Cardiac muscle cell (in vitro differentiated cells and primary cell): Measurements from ENCODE around the gene MBD5. TPM values are rescaled to one million over a fixed set of nuclear protein-coding genes. Genes with fewer than 3 reads are reported as not detected.

Experiments used
- DNase-seq, 2 donors: peaks; one replicate each; pipeline versions ENCODE4 v3.0.0 to v3.0.0-alpha.2; 2010 to 2017; ENCODE audit warnings: low read depth in 1 of 2, low spot score in 1 of 2
- H3K27ac ChIP-seq: fragments of 200-600 bp; sonication (generic); 2 replicates; pipeline ENCODE4 v1.5.1; 2016
- H3K27me3 ChIP-seq: fragments of 200-600 bp; sonication (generic); 2 replicates; pipeline ENCODE4 v1.6.0; 2016; ENCODE audit warnings: control low read depth
- H3K36me3 ChIP-seq: fragments of 200-600 bp; sonication (generic); 2 replicates; pipeline ENCODE4 v1.5.1; 2016; ENCODE audit warnings: control low read depth
- H3K4me1 ChIP-seq: fragments of 200-600 bp; sonication (generic); 2 replicates; pipeline ENCODE4 v1.8.1; 2017; ENCODE audit warnings: low read depth, mild to moderate bottlenecking, mixed run types
- H3K4me3 ChIP-seq: fragments of 200-600 bp; sonication (generic); 2 replicates; pipeline ENCODE4 v1.5.1; 2016; ENCODE audit warnings: mild to moderate bottlenecking
- H3K9me3 ChIP-seq: fragments of 200-600 bp; sonication (generic); 2 replicates; pipeline ENCODE4 v1.5.1; 2017; ENCODE audit warnings: low read depth, mild to moderate bottlenecking, control low read depth
- polyA plus RNA-seq: library from polyadenylated mRNA; unstranded; fragments of >200 nt; fragmentation: Nextera tagmentation; extraction: Ambion mirVana; gene quantifications from 2 replicates; pipeline ENCODE4 v1.2.1, GENCODE V29; 2016
- total RNA-seq: library from RNA; depleted of rRNA; stranded (reverse); fragments of >200 nt; gene quantifications from 2 replicates; pipeline ENCODE4 v1.2.3, GENCODE V29; 2016
- TF ChIP-seq, protein P1 (sequence below): IDR thresholded peaks from 2 replicates; pipeline ENCODE4 v1.5.1; 2012; ENCODE audit warnings: low read depth, mild to moderate bottlenecking, low read length

The MBD5 gene
- total and polyA plus RNA-seq, 2 experiments from 2014 or later: 44.5 to 45.6 TPM

DNA sequence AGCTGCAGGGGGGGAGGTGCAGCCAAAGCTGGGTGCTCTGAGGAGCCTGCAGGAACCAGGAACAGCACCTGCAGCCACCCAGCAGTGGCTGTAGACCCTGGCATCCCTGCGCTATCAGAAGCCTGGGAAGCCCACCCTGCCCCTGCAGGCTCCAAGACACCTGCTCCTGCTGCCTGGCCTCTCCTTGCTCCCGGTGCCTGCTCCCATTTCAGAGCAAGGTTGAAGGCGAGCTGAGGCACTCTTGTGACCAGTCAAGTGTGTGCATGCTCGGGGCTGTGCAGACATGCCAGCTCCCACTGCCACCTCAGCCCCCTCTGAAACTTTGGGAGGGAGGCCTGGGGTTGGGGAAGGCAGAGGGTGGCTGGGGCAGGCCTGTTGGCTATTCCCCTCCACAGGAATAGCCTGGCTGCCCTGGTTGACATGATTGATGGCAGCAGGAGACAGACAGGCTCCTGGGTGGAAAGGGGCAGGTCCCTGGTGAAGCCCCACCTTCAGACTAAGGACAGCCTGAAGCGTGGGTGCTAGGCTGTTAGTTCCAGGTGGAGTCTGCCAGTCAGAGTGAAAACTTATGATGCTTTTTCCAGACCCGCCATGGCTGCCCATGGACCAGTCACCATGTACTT lies 151.4 kb downstream of the MBD5 start:
- H3K9me3 ChIP-seq: no peaks in the 10 kb centered on the region
- no peak for DNase-seq
- no peaks in the 10 kb centered on the region for H3K36me3 ChIP-seq

DNA sequence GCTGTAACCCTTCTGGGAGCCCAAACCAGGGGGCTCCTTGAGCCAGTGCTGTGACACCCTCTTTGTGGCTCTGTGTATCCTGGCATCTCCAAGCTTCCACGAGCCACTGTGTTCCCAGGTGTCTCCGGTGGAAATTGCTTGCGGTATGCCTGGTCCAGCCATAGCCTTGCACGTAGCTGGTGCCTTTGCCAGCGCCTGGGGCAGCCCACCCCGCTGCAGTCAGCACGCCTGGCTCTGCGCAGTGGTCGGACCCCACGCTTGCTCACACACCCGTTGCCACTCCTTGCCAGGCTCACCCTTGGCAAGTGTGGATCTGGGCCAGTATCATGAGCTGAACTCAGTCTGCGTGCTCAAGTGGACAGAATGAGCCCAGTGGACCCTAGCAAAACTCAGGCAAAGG lies 152.3 kb downstream of the MBD5 start:
- TF ChIP-seq, protein P1, sequence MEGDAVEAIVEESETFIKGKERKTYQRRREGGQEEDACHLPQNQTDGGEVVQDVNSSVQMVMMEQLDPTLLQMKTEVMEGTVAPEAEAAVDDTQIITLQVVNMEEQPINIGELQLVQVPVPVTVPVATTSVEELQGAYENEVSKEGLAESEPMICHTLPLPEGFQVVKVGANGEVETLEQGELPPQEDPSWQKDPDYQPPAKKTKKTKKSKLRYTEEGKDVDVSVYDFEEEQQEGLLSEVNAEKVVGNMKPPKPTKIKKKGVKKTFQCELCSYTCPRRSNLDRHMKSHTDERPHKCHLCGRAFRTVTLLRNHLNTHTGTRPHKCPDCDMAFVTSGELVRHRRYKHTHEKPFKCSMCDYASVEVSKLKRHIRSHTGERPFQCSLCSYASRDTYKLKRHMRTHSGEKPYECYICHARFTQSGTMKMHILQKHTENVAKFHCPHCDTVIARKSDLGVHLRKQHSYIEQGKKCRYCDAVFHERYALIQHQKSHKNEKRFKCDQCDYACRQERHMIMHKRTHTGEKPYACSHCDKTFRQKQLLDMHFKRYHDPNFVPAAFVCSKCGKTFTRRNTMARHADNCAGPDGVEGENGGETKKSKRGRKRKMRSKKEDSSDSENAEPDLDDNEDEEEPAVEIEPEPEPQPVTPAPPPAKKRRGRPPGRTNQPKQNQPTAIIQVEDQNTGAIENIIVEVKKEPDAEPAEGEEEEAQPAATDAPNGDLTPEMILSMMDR: no peak
- Histone ChIP-seq H3K27me3 (no peaks in the 10 kb centered on the region), H3K36me3 (no peaks in the 10 kb centered on the region), H3K9me3 (no peaks in the 10 kb centered on the region), H3K4me1 (no peaks in the 10 kb centered on the region), H3K4me3 (no peak overlapping the region), H3K27ac (no peak overlapping the region)
- DNase-seq: no peak

More for the DNA sequence above, 151.4 kb downstream of the MBD5 start:
- H3K27me3 ChIP-seq: no peaks in the 10 kb centered on the region
- H3K4me1 ChIP-seq: no peaks in the 10 kb centered on the region
- no peak overlapping the region for H3K4me3 ChIP-seq
- TF ChIP-seq, protein P1: no peak
- H3K27ac ChIP-seq: no peak overlapping the region

DNA sequence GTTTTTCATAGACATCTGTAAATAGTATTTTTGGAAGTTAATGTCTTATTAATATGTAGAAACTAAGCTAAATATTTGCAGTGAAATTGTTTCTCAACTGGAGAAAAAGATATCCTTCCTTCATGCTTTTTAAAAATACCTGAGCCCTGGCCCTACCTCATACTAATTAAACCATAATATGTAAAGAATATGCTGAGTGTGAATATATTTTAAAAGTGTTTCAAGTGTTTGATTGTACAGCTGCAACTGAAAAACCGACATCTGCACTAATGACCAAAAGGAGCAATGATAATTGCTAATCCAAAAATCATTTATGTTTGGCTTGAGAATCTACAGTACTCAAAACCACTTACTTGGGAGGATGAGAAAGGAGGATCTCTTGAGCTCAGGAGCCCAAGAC lies 156.7 kb downstream of the MBD5 start:
- Histone ChIP-seq H3K27ac (no peak overlapping the region), H3K27me3 (no peaks in the 10 kb centered on the region), H3K36me3 (peaks cover 11% of the 10 kb centered on the region), H3K9me3 (no peaks in the 10 kb centered on the region), H3K4me3 (no peak overlapping the region), H3K4me1 (no peaks in the 10 kb centered on the region)
- TF ChIP-seq, protein P1: no peak
- no peak for DNase-seq

DNA sequence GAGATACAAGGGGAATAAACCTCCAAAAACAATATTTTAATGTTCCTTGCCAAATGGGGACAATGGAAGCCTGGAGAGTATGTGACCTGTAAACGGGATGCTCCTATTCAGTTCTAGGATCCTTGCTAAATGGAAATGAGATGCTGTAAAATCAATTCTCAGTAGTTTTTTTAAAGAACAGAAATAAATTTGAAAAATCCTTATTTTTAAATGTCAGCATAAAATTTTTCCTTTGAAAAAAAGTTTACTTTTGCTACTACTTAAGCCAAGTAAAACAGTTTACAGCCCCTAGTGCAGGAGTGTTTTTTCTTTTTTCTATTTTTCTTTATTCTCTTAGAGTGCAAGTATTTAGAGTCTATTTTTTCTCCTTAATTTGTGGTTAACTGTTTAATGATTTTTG lies 158.8 kb downstream of the MBD5 start:
- H3K27ac ChIP-seq: no peak overlapping the region

DNA sequence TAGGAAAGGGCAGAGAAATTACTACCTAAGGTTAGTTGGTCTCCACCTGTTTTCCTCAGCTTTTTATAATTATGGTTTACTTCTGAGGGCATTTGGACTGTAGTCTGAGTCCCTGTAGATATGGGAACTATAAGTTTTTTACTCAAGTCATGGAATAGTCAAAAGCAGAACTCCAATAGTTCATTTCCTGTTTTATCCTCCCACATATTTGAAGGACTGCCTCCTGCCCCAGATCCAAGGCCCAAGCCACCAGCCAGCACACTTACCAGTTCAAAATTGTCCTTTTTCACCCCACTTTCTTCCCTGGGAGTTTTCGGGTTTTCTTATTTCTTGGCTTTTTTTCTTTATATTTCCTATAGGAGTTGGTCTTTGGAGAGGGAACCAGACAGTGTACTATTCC lies 164.1 kb downstream of the MBD5 start:
- H3K4me1 ChIP-seq: no peaks in the 10 kb centered on the region
- no peak overlapping the region for H3K4me3 ChIP-seq
- no peaks in the 10 kb centered on the region for H3K27me3 ChIP-seq
- H3K27ac ChIP-seq: no peak overlapping the region
- H3K9me3 ChIP-seq: no peaks in the 10 kb centered on the region
- TF ChIP-seq, protein P1: no peak
- peaks cover 4% of the 10 kb centered on the region for H3K36me3 ChIP-seq
- no peak for DNase-seq

More for the DNA sequence above, 158.8 kb downstream of the MBD5 start:
- Histone ChIP-seq H3K4me1 (no peaks in the 10 kb centered on the region), H3K27me3 (no peaks in the 10 kb centered on the region), H3K36me3 (peaks cover 11% of the 10 kb centered on the region), H3K4me3 (no peak overlapping the region), H3K9me3 (no peaks in the 10 kb centered on the region)
- no peak for DNase-seq
- TF ChIP-seq, protein P1: no peak
